ENCODE measurements around the gene MND1.
"Not testable (repeated sequence)": the region's sequence is repeated elsewhere in the genome, so short reads cannot be mapped to it uniquely, and the experiment has no call there.

MND1 gene

GRCh38 chr4:153427363-153428071 is 83.0 kb downstream of the MND1 start:
- no peak for DNase-seq
- TF ChIP-seq GATA1 (IDR thresholded peaks at IDR 0.05; ENCODE audit: low read depth, low read length) (no peak), POLR2A (IDR thresholded peaks at IDR 0.05; ENCODE audit: low read length) (no peak)

GRCh38 chr4:153428941-153429475 is 84.5 kb downstream of the MND1 start:
- DNase-seq, result no peak
- TF ChIP-seq GATA1 (IDR thresholded peaks at IDR 0.05; ENCODE audit: low read depth, low read length), result no peak
- TF ChIP-seq POLR2A (IDR thresholded peaks at IDR 0.05; ENCODE audit: low read length), result no peak

GRCh38 chr4:153432965-153433753 is 88.7 kb downstream of the MND1 start:
- DNase-seq, result peak; percentile 83 to 86
- TF ChIP-seq POLR2A (IDR thresholded peaks at IDR 0.05; ENCODE audit: low read length) (no peak), GATA1 (IDR thresholded peaks at IDR 0.05; ENCODE audit: low read depth, low read length) (no peak)

- TF ChIP-seq POLR2A (IDR thresholded peaks at IDR 0.05; ENCODE audit: low read length), result no peak
- no peak for TF ChIP-seq GATA1 (IDR thresholded peaks at IDR 0.05; ENCODE audit: low read depth, low read length)
- no peak for DNase-seq
These were observed 89.2 kb downstream of the MND1 start for GRCh38 chr4:153433754-153434105.

GRCh38 chr4:153434190-153434589 is 89.7 kb downstream of the MND1 start:
- TF ChIP-seq POLR2A (IDR thresholded peaks at IDR 0.05; ENCODE audit: low read length) (no peak), GATA1 (IDR thresholded peaks at IDR 0.05; ENCODE audit: low read depth, low read length) (no peak)
- DNase-seq, result no peak

GRCh38 chr4:153438916-153439756 is 94.6 kb downstream of the MND1 start:
- TF ChIP-seq GATA1 (IDR thresholded peaks at IDR 0.05; ENCODE audit: low read depth, low read length) (no peak), POLR2A (IDR thresholded peaks at IDR 0.05; ENCODE audit: low read length) (no peak)
- no peak for DNase-seq

GRCh38 chr4:153439831-153440230 is 95.3 kb downstream of the MND1 start:
- no peak for DNase-seq
- no peak for TF ChIP-seq GATA1 (IDR thresholded peaks at IDR 0.05; ENCODE audit: low read depth, low read length)
- no peak for TF ChIP-seq POLR2A (IDR thresholded peaks at IDR 0.05; ENCODE audit: low read length)

- TF ChIP-seq GATA1 (IDR thresholded peaks at IDR 0.05; ENCODE audit: low read depth, low read length), result no peak
- TF ChIP-seq POLR2A (IDR thresholded peaks at IDR 0.05; ENCODE audit: low read length), result no peak
- DNase-seq, result no peak
These were observed 96.0 kb downstream of the MND1 start for GRCh38 chr4:153440475-153440874.

GRCh38 chr4:153447175-153447905 is 102.9 kb downstream of the MND1 start:
- no peak for DNase-seq
- TF ChIP-seq GATA1 (IDR thresholded peaks at IDR 0.05; ENCODE audit: low read depth, low read length) (no peak), POLR2A (IDR thresholded peaks at IDR 0.05; ENCODE audit: low read length) (no peak)

GRCh38 chr4:153448003-153448731 is 103.7 kb downstream of the MND1 start:
- no peak for TF ChIP-seq POLR2A (IDR thresholded peaks at IDR 0.05; ENCODE audit: low read length)
- no peak for TF ChIP-seq GATA1 (IDR thresholded peaks at IDR 0.05; ENCODE audit: low read depth, low read length)
- no peak for DNase-seq

GRCh38 chr4:153449338-153449737 is 104.8 kb downstream of the MND1 start:
- TF ChIP-seq POLR2A (IDR thresholded peaks at IDR 0.05; ENCODE audit: low read length) (no peak), GATA1 (IDR thresholded peaks at IDR 0.05; ENCODE audit: low read depth, low read length) (no peak)
- DNase-seq, result no peak

GRCh38 chr4:153450544-153450917 is 106.0 kb downstream of the MND1 start:
- TF ChIP-seq GATA1 (IDR thresholded peaks at IDR 0.05; ENCODE audit: low read depth, low read length) (no peak), POLR2A (IDR thresholded peaks at IDR 0.05; ENCODE audit: low read length) (no peak)
- no peak for DNase-seq

- not testable (repeated sequence) for DNase-seq
These were observed 106.7 kb downstream of the MND1 start for GRCh38 chr4:153451145-153451544.

All from erythroblast (primary cell).